Mesendoderm (in vitro differentiated cells): ENCODE measurements around the gene BMPR1B.

Experiments used
- DNase-seq: peaks from one replicate; pipeline ENCODE4 v3.0.0; 2013
- H2AK5ac ChIP-seq: 2 replicates; pipeline ENCODE4 v1.6.1; 2013; ENCODE audit warnings: low read length, inconsistent platforms
- H2BK120ac ChIP-seq: 2 replicates; pipeline ENCODE4 v1.6.1; 2013; ENCODE audit warnings: low read depth, mild to moderate bottlenecking, low read length, moderate library complexity, mixed read lengths
- H2BK15ac ChIP-seq: replicated peaks from 2 replicates; pipeline ENCODE4 v1.6.1; 2013; ENCODE audit warnings: low read depth, mild to moderate bottlenecking, moderate library complexity
- H2BK5ac ChIP-seq: 2 replicates; pipeline ENCODE4 v1.6.1; 2013; ENCODE audit warnings: low read length, inconsistent platforms
- H3K18ac ChIP-seq: 2 replicates; pipeline ENCODE4 v1.6.1; 2013; ENCODE audit warnings: mild to moderate bottlenecking, low read length, mixed read lengths
- H3K23ac ChIP-seq: one replicate; pipeline ENCODE4 v1.6.1; 2013; ENCODE audit warnings: low read length
- H3K27ac ChIP-seq: 2 replicates; pipeline ENCODE4 v1.5.1; 2013; ENCODE audit warnings: low read depth, mild to moderate bottlenecking, inconsistent platforms, low read length, moderate library complexity
- H3K27me3 ChIP-seq: 2 replicates; pipeline ENCODE4 v1.6.1; 2013; ENCODE audit warnings: low read length, control low read depth, mild to moderate bottlenecking, inconsistent platforms; ENCODE audit not compliant: insufficient read depth, poor library complexity
- H3K36me3 ChIP-seq: 2 replicates; pipeline ENCODE4 v1.6.1; 2013; ENCODE audit warnings: low read length, inconsistent platforms; ENCODE audit not compliant: control insufficient read depth, insufficient read depth
- H3K4ac ChIP-seq: one replicate; pipeline ENCODE4 v1.6.1; 2013; ENCODE audit warnings: low read depth, mild to moderate bottlenecking, low read length, moderate library complexity
- H3K4me1 ChIP-seq: 2 replicates; pipeline ENCODE4 v1.6.1; 2013; ENCODE audit warnings: low read depth, low read length, inconsistent platforms; ENCODE audit not compliant: control insufficient read depth
- H3K4me2 ChIP-seq: 2 replicates; pipeline ENCODE4 v1.6.1; 2013; ENCODE audit warnings: low read length
- H3K4me3 ChIP-seq: 2 replicates; pipeline ENCODE4 v1.5.1; 2013; ENCODE audit warnings: mild to moderate bottlenecking, low read length
- H3K56ac ChIP-seq: one replicate; pipeline ENCODE4 v1.6.1; 2013; ENCODE audit warnings: low read length
- H3K79me1 ChIP-seq: 2 replicates; pipeline ENCODE4 v1.6.1; 2013; ENCODE audit warnings: low read length, inconsistent platforms
- H3K79me2 ChIP-seq: 2 replicates; pipeline ENCODE4 v1.6.1; 2013; ENCODE audit warnings: mild to moderate bottlenecking, low read length; ENCODE audit not compliant: control insufficient read depth, insufficient read depth
- H3K9ac ChIP-seq: 2 replicates; pipeline ENCODE4 v1.6.1; 2013; ENCODE audit warnings: low read length, inconsistent platforms
- H4K5ac ChIP-seq: one replicate; pipeline ENCODE4 v1.6.1; 2013; ENCODE audit warnings: low read length
- H4K8ac ChIP-seq: one replicate; pipeline ENCODE4 v1.6.1; 2013; ENCODE audit warnings: low read depth, mild to moderate bottlenecking, control low read depth, low read length, moderate library complexity
- WGBS: extraction: QIAGEN DNeasy Blood & Tissue Kit; methylation state at CpG from one replicate; pipeline ENCODE4 v1.1.7; 2013; ENCODE audit warnings: low lambda C conversion rate, missing lambda C conversion rate; ENCODE audit not compliant: insufficient coverage; ENCODE audit errors: extremely low coverage; 5-methylcytosine and 5-hydroxymethylcytosine counted together

Gene BMPR1B

DNA sequence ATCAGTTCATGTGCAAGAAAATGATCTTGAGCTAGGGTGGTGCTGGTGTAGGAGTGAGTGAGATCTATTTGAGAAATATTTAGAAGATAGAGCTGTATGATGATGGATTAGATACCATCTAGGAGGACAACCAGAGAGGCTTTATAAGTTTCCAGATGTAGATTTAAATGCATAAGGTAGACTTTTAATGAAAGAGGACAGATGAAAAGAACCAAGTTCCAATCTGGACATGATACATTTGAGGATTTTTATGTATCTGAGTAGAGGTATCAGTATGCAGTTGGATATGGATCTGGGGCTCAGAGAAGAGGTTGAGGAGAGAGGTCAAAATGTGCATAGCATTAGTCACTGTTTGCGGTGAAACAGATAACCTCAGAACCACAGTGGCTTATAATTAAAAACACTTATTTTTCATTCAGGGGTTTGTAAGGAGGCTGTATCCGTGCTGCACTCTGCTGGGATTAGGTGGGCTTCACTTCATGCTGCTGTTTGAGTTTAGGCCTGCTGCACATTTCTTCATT is 348.7 kb downstream of the BMPR1B start:
- Histone ChIP-seq H2AK5ac (no peak overlapping the region), H3K23ac (no peak overlapping the region), H3K56ac (no peak overlapping the region), H4K8ac (no peak overlapping the region), H3K4me2 (no peak overlapping the region), H2BK15ac (no peak overlapping the region), H3K27me3 (no peaks in the 10 kb centered on the region), H4K5ac (no peak overlapping the region), H2BK120ac (no peak overlapping the region), H3K79me2 (no peaks in the 10 kb centered on the region), H3K79me1 (no peaks in the 10 kb centered on the region), H3K18ac (no peak overlapping the region), H2BK5ac (no peak overlapping the region), H3K9ac (no peak overlapping the region), H3K27ac (no peak overlapping the region), H3K4me3 (no peak overlapping the region), H3K36me3 (no peaks in the 10 kb centered on the region), H3K4me1 (no peaks in the 10 kb centered on the region), H3K4ac (no peak overlapping the region)
- WGBS = no CpG with 5 or more reads among the region's 2 CpGs
- DNase-seq = no peak

DNA sequence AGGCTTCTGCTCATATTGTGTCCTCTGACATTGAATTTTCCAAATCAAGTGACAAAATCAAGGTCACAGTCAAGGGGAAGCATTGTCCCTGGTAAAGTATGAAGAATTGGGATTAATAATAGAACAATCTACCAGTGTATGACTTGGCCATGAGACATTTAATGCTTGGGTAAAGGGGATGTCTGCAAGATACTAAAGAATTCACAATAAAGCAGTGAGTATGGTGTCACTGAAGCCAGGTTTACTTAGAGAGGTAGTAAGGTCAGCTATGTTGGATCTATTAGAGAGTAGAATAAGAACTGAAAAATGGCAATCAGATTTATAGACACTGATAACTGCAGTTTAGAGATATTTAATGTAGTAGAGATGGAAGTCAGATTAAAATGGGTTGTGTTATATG is 349.2 kb downstream of the BMPR1B start:
- H2BK120ac ChIP-seq = no peak overlapping the region
- no peaks in the 10 kb centered on the region for H3K36me3 ChIP-seq
- no peak overlapping the region for H2AK5ac ChIP-seq
- no peak overlapping the region for H3K56ac ChIP-seq
- no peak overlapping the region for H4K8ac ChIP-seq
- DNase-seq = no peak
- no peak overlapping the region for H3K4me3 ChIP-seq
- H3K79me1 ChIP-seq = no peaks in the 10 kb centered on the region
- no peaks in the 10 kb centered on the region for H3K4me1 ChIP-seq
- H3K9ac ChIP-seq = no peak overlapping the region
- no peak overlapping the region for H3K27ac ChIP-seq
- no peak overlapping the region for H3K23ac ChIP-seq
- no peaks in the 10 kb centered on the region for H3K79me2 ChIP-seq
- H2BK15ac ChIP-seq = no peak overlapping the region
- H3K4ac ChIP-seq = no peak overlapping the region
- H4K5ac ChIP-seq = no peak overlapping the region
- H3K18ac ChIP-seq = no peak overlapping the region
- no peak overlapping the region for H3K4me2 ChIP-seq
- H2BK5ac ChIP-seq = no peak overlapping the region
- no peaks in the 10 kb centered on the region for H3K27me3 ChIP-seq

DNA sequence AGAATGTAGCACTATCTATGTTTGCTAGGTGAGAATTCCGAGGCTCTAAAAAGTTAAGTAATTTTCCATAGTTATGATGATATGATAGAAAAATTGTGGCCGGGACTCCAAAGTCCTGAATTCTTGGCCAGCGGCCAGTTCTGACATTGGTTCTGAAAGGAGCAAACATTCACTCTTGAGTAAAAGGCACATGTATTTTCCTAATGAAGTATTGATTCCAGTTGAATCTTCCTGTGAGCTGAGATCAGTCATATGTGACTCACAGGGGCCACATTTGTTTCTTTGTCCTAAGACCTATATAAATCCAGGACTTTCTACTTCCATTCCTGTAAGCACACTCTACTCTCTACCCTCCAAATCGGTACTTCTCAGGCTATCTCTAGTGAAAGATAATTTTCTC is 349.9 kb downstream of the BMPR1B start:
- H3K27ac ChIP-seq = no peak overlapping the region
- H3K4me1 ChIP-seq = no peaks in the 10 kb centered on the region
- no peak overlapping the region for H2AK5ac ChIP-seq
- H3K4me3 ChIP-seq = no peak overlapping the region
- H3K36me3 ChIP-seq = no peaks in the 10 kb centered on the region
- no peak for DNase-seq
- H2BK15ac ChIP-seq = no peak overlapping the region
- no peak overlapping the region for H2BK120ac ChIP-seq
- WGBS = no CpG with 5 or more reads among the region's 4 CpGs
- H3K56ac ChIP-seq = no peak overlapping the region
- H4K8ac ChIP-seq = no peak overlapping the region
- no peak overlapping the region for H4K5ac ChIP-seq
- no peak overlapping the region for H2BK5ac ChIP-seq
- H3K23ac ChIP-seq = no peak overlapping the region
- no peak overlapping the region for H3K9ac ChIP-seq
- no peak overlapping the region for H3K18ac ChIP-seq
- no peak overlapping the region for H3K4me2 ChIP-seq
- H3K79me2 ChIP-seq = no peaks in the 10 kb centered on the region
- no peaks in the 10 kb centered on the region for H3K27me3 ChIP-seq
- H3K4ac ChIP-seq = no peak overlapping the region
- H3K79me1 ChIP-seq = no peaks in the 10 kb centered on the region

DNA sequence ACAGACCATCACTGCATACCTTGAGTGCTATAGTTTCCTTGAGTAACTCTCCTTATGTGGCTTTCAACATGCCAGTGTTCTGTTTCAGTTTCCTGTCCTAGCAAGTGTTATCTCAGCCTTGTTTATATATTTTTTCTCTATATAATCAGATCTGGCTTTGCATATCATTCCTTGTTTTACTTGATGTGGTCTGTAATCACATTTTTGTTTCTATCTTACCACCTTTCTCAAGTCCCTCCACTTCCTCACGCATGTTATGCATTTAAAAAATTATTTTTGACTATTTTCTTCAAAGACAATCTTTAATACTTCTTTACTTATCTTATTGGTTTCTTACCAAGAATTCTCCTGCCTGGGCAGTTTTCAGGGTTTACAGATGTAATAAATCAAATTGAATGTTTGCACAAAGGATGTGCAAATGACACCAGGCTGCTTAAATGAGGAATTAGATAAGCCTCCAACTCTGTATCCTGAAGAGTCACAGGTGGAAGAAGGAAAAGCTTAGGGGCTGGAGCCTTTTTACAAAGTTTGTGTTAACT is 351.2 kb downstream of the BMPR1B start:
- Histone ChIP-seq H2BK15ac (no peak overlapping the region), H2BK120ac (no peak overlapping the region), H3K4me3 (no peak overlapping the region), H3K56ac (no peak overlapping the region), H3K36me3 (no peaks in the 10 kb centered on the region), H3K18ac (no peak overlapping the region), H2AK5ac (no peak overlapping the region), H3K27ac (no peak overlapping the region), H3K9ac (no peak overlapping the region), H3K4ac (no peak overlapping the region), H3K4me2 (no peak overlapping the region), H3K4me1 (no peaks in the 10 kb centered on the region), H3K23ac (no peak overlapping the region), H4K8ac (no peak overlapping the region), H2BK5ac (no peak overlapping the region), H3K79me2 (no peaks in the 10 kb centered on the region), H3K27me3 (no peaks in the 10 kb centered on the region), H4K5ac (no peak overlapping the region), H3K79me1 (no peaks in the 10 kb centered on the region)
- WGBS = no CpG with 5 or more reads among the region's 1 CpG
- no peak for DNase-seq

DNA sequence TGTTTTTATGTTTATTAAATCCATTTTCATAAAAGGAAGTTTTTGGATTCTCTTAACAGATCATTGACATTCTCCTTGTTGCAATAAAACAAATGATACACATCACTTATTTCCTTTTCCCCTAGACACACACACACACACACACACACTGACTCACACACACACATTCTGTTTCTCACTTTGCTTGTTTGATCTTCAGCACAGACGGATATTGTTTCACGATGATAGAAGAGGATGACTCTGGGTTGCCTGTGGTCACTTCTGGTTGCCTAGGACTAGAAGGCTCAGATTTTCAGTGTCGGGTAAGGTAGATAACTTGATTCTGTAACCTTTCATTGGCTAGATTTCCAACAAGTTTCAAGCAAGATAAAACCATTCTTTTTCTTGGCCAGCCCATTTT is 356.8 kb downstream of the BMPR1B start:
- Histone ChIP-seq H3K27ac (no peak overlapping the region), H3K4me2 (no peak overlapping the region), H3K4me3 (no peak overlapping the region), H3K56ac (no peak overlapping the region), H3K27me3 (no peaks in the 10 kb centered on the region), H4K5ac (no peak overlapping the region), H2BK120ac (no peak overlapping the region), H3K18ac (no peak overlapping the region), H3K23ac (no peak overlapping the region), H2AK5ac (no peak overlapping the region), H3K4ac (no peak overlapping the region), H2BK5ac (no peak overlapping the region), H3K79me2 (no peaks in the 10 kb centered on the region), H3K9ac (no peak overlapping the region), H3K36me3 (no peaks in the 10 kb centered on the region), H3K79me1 (no peaks in the 10 kb centered on the region), H2BK15ac (no peak overlapping the region), H4K8ac (no peak overlapping the region), H3K4me1 (no peaks in the 10 kb centered on the region)
- no CpG with 5 or more reads among the region's 3 CpGs for WGBS
- DNase-seq = no peak

DNA sequence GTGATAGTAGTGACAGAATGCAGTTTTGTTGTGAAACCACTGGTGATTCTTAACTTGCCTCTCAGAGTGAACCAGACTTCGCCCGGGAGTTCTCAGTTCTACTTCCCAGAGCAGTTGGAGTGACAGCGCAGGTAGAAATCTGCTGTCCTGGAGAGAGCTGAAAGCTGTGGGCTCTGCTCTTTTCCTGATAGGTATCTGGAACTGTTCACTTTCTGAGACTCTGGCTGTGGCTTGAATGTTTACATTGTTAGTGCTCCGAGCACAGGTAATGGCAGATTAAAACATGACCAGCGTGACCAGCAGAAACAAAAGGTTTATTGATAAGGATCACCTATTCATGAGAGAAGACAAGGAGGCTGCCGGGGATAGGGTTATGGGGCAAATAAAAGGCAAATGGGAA is 360.7 kb downstream of the BMPR1B start:
- no peaks in the 10 kb centered on the region for H3K36me3 ChIP-seq
- no peak overlapping the region for H3K27ac ChIP-seq
- H3K27me3 ChIP-seq = no peaks in the 10 kb centered on the region

More for the DNA sequence above, 360.7 kb downstream of the BMPR1B start:
- Histone ChIP-seq H2AK5ac (no peak overlapping the region), H3K4ac (no peak overlapping the region), H3K4me3 (no peak overlapping the region), H3K9ac (no peak overlapping the region), H3K79me2 (no peaks in the 10 kb centered on the region), H3K18ac (no peak overlapping the region), H2BK15ac (no peak overlapping the region), H3K79me1 (no peaks in the 10 kb centered on the region), H3K56ac (no peak overlapping the region), H2BK5ac (no peak overlapping the region), H3K4me2 (no peak overlapping the region), H3K4me1 (no peaks in the 10 kb centered on the region), H3K23ac (no peak overlapping the region), H4K8ac (no peak overlapping the region), H2BK120ac (no peak overlapping the region), H4K5ac (no peak overlapping the region)
- WGBS = no CpG with 5 or more reads among the region's 6 CpGs
- peak; percentile 11 for DNase-seq
